SK-N-SH (cell line): ENCODE results near the gene KNDC1. TPM values are rescaled to one million over a fixed set of nuclear protein-coding genes. Genes with fewer than 3 reads are reported as not detected.

Source experiments
- CTCF ChIA-PET: fragments of 300-600, 350-600 bp; formaldehyde crosslinking; extraction: SDS; loops from one replicate; lab custom pipeline; 2021; lab: Yijun Ruan, JAX
- POLR2A ChIA-PET: fragments of 350-600 bp; sonication (Branson Sonifier 250); formaldehyde crosslinking; extraction: SDS; loops from one replicate; lab custom pipeline; 2020; ENCODE audit warnings: antibody characterized with exemption, inconsistent platforms; lab: Yijun Ruan, JAX
- DNase-seq: peaks from one replicate; pipeline ENCODE4 v3.0.0; 2012
- H2AFZ ChIP-seq: fragments of 200-600 bp; sonication (generic); 2 replicates; pipeline ENCODE4 v1.8.1; 2016; ENCODE audit warnings: antibody characterized with exemption, mild to moderate bottlenecking, low read depth
- H3F3A ChIP-seq: fragments of 200-600 bp; sonication (generic); replicated peaks from 2 replicates; pipeline ENCODE3; 2016; ENCODE audit warnings: antibody characterized with exemption, mild to moderate bottlenecking; ENCODE audit not compliant: insufficient read depth
- H3K27ac ChIP-seq, 2 experiments: fragments of 200-500 bp in 1 of 2; fragments of 200-600 bp in 1 of 2; sonication (Bioruptor generic) in 1 of 2; sonication (generic), shearing (Covaris generic) in 1 of 2; 2 replicates each; pipeline versions ENCODE4 v1.5.1 to v1.6.1; 2014 to 2016; ENCODE audit warnings: low read depth in 2 of 2, inconsistent platforms in 1 of 2, low read length in 1 of 2, mild to moderate bottlenecking in 1 of 2, mixed read lengths in 1 of 2
- H3K27me3 ChIP-seq: fragments of 200-600 bp; sonication (generic), shearing (Covaris generic); 2 replicates; pipeline ENCODE4 v1.6.1; 2016; ENCODE audit warnings: mixed run types; ENCODE audit not compliant: insufficient read depth
- H3K36me3 ChIP-seq, 2 experiments: fragments of 200-500 bp in 1 of 2; fragments of 200-600 bp in 1 of 2; sonication (Bioruptor generic) in 1 of 2; sonication (generic) in 1 of 2; replicated peaks in 1 of 2; 2 replicates each; pipeline versions ENCODE3 to v1.5.1; 2014 to 2016; ENCODE audit warnings: low read length in 1 of 2, mild to moderate bottlenecking in 1 of 2; ENCODE audit not compliant: insufficient read depth in 2 of 2, control insufficient read depth in 1 of 2
- H3K4me1 ChIP-seq, 2 experiments: fragments of 200-500 bp in 1 of 2; fragments of 200-600 bp in 1 of 2; sonication (Bioruptor generic) in 1 of 2; sonication (generic), shearing (Covaris generic) in 1 of 2; 2 replicates each; pipeline versions ENCODE4 v1.5.1 to v1.6.1; 2014 to 2016; ENCODE audit warnings: low read depth in 1 of 2, low read length in 1 of 2, mixed run types in 1 of 2; ENCODE audit not compliant: insufficient read depth in 2 of 2, control insufficient read depth in 1 of 2
- H3K4me2 ChIP-seq: fragments of 200-600 bp; sonication (generic), shearing (Covaris generic); 2 replicates; pipeline ENCODE4 v1.6.1; 2017; ENCODE audit warnings: mixed run types
- H3K4me3 ChIP-seq, 2 experiments: fragments of 200-500 bp in 1 of 2; fragments of 200-600 bp in 1 of 2; sonication (Bioruptor generic) in 1 of 2; sonication (generic), shearing (Covaris generic) in 1 of 2; 2 replicates each; pipeline versions ENCODE4 v1.5.1 to v1.8.1; 2014 to 2016; ENCODE audit warnings: low read depth in 2 of 2, inconsistent platforms in 1 of 2, low read length in 1 of 2, mild to moderate bottlenecking in 1 of 2, mixed read lengths in 1 of 2, moderate library complexity in 1 of 2
- H3K79me2 ChIP-seq: fragments of 200-600 bp; sonication (generic); 2 replicates; pipeline ENCODE4 v1.8.1; 2017; ENCODE audit warnings: mild to moderate bottlenecking; ENCODE audit not compliant: insufficient read depth
- H3K9ac ChIP-seq: fragments of 200-600 bp; sonication (generic); 2 replicates; pipeline ENCODE4 v1.6.1; 2017; ENCODE audit warnings: mixed run types
- H3K9me2 ChIP-seq: fragments of 200-600 bp; sonication (generic); 2 replicates; pipeline ENCODE4 v1.6.1; 2017; ENCODE audit warnings: mixed run types
- H3K9me3 ChIP-seq: fragments of 200-600 bp; sonication (generic); 2 replicates; pipeline ENCODE4 v1.6.1; 2017; ENCODE audit warnings: mixed run types, mild to moderate bottlenecking, moderate library complexity
- H4K20me1 ChIP-seq: fragments of 200-600 bp; sonication (generic); 2 replicates; pipeline ENCODE4 v1.6.1; 2017; ENCODE audit warnings: mild to moderate bottlenecking, mixed run types; ENCODE audit not compliant: insufficient read depth
- CHD2 ChIP-seq: fragments of 150-350 bp; IDR thresholded peaks from 2 replicates; pipeline ENCODE4 v1.6.1; 2018; ENCODE audit warnings: low read length; ENCODE audit not compliant: partially characterized antibody
- ELF1 ChIP-seq: IDR thresholded peaks from 2 replicates; pipeline ENCODE4 v1.4.0; 2012
- EZH2phosphoT487 ChIP-seq: fragments of 200-600 bp; sonication (generic); IDR thresholded peaks from 2 replicates; pipeline ENCODE4 v1.6.1; 2017; ENCODE audit warnings: low read depth, mixed run types, mild to moderate bottlenecking, antibody characterized with exemption, moderate library complexity, borderline replicate concordance
- FOSL2 ChIP-seq: IDR thresholded peaks from 2 replicates; pipeline ENCODE4 v1.4.0; 2012; ENCODE audit warnings: low read depth, mild to moderate bottlenecking, moderate library complexity, borderline replicate concordance
- FOXM1 ChIP-seq: IDR thresholded peaks from 2 replicates; pipeline ENCODE4 v1.4.0; 2012; ENCODE audit warnings: low read depth, mild to moderate bottlenecking
- GABPA ChIP-seq: IDR thresholded peaks from 2 replicates; pipeline ENCODE4 v1.4.0; 2012; ENCODE audit warnings: low read depth, mild to moderate bottlenecking
- MEF2A ChIP-seq: IDR thresholded peaks from 2 replicates; pipeline ENCODE4 v1.4.0; 2012; ENCODE audit warnings: low read depth, borderline replicate concordance
- MXI1 ChIP-seq: IDR thresholded peaks from 2 replicates; pipeline ENCODE4 v1.6.1; 2012; ENCODE audit warnings: mild to moderate bottlenecking, low read depth, low read length, improper control_type of control experiment
- POLR2AphosphoS5 ChIP-seq: IDR thresholded peaks from 2 replicates; pipeline ENCODE4 v1.6.1; 2012; ENCODE audit warnings: low read depth, low read length
- RAD21 ChIP-seq: IDR thresholded peaks from 2 replicates; pipeline ENCODE4 v1.6.1; 2012; ENCODE audit warnings: mild to moderate bottlenecking, low read length
- RFX5 ChIP-seq: IDR thresholded peaks from 2 replicates; pipeline ENCODE4 v1.6.1; 2012; ENCODE audit warnings: mild to moderate bottlenecking, improper control_type of control experiment, low read length
- SIN3A ChIP-seq: IDR thresholded peaks from 2 replicates; pipeline ENCODE4 v1.6.1; 2012; ENCODE audit warnings: low read depth, mild to moderate bottlenecking, low read length, moderate library complexity, borderline replicate concordance
- SMC3 ChIP-seq: IDR thresholded peaks from 2 replicates; pipeline ENCODE4 v1.6.1; 2012; ENCODE audit warnings: low read depth, low read length, improper control_type of control experiment
- TCF12 ChIP-seq: IDR thresholded peaks from 2 replicates; pipeline ENCODE4 v1.4.0; 2012
- YY1 ChIP-seq: IDR thresholded peaks from 2 replicates; pipeline ENCODE4 v1.4.0; 2012; ENCODE audit warnings: low read depth, mild to moderate bottlenecking
- WGBS: methylation state at CpG from one replicate; pipeline ENCODE4 v1.1.6; 2017; ENCODE audit warnings: low lambda C conversion rate; 5-methylcytosine and 5-hydroxymethylcytosine counted together
- polyA plus RNA-seq, 3 experiments: library from polyadenylated mRNA; depleted of rRNA; stranded (reverse); fragments of >200 nt; gene quantifications; 2 replicates each; pipeline ENCODE4 v1.2.3, GENCODE V29; 2012
- TF ChIP-seq, protein P1 (sequence below): fragments of 200-600 bp; sonication (generic); IDR thresholded peaks from 2 replicates; pipeline ENCODE4 v1.6.1; 2017; ENCODE audit warnings: antibody characterized with exemption, mild to moderate bottlenecking, moderate library complexity
- TF ChIP-seq, protein P2 (sequence below): fragments of 150-350 bp; IDR thresholded peaks from 2 replicates; pipeline ENCODE4 v1.6.1; 2017; ENCODE audit warnings: antibody characterized with exemption, low read length, low read depth, borderline replicate concordance
- TF ChIP-seq, protein P3 (sequence below): fragments of 150-350 bp; IDR thresholded peaks from 2 replicates; pipeline ENCODE4 v1.6.1; 2016; ENCODE audit warnings: mild to moderate bottlenecking, low read depth, low read length
- TF ChIP-seq, protein P4 (sequence below): IDR thresholded peaks from 2 replicates; pipeline ENCODE4 v1.4.0; 2012; ENCODE audit warnings: low read depth, borderline replicate concordance

The KNDC1 gene
- polyA plus RNA-seq, 1 of the 3 experiments (the other 2 are of a cell fraction) = 1.4 TPM

DNA sequence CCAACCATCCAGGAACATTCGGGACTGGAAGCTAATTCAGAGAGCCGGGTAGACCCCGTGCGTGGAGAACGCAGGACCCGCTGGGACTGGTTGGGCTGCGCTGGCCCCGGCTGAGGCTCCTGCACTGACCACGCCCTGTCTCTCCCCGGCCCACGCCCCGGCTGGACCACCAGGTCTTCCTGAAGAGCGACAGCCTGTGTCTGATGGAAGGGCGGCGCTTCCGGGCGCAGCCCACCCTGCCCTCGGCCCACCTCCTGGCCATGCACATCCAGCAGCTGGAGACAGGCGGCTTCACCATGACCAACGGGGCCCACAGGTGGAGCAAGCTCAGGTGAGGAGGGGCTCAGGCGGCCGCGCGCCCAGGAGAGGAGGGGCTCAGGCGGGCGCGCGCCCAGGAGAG is 59.8 kb downstream of the KNDC1 start:
- TF ChIP-seq, protein P1, sequence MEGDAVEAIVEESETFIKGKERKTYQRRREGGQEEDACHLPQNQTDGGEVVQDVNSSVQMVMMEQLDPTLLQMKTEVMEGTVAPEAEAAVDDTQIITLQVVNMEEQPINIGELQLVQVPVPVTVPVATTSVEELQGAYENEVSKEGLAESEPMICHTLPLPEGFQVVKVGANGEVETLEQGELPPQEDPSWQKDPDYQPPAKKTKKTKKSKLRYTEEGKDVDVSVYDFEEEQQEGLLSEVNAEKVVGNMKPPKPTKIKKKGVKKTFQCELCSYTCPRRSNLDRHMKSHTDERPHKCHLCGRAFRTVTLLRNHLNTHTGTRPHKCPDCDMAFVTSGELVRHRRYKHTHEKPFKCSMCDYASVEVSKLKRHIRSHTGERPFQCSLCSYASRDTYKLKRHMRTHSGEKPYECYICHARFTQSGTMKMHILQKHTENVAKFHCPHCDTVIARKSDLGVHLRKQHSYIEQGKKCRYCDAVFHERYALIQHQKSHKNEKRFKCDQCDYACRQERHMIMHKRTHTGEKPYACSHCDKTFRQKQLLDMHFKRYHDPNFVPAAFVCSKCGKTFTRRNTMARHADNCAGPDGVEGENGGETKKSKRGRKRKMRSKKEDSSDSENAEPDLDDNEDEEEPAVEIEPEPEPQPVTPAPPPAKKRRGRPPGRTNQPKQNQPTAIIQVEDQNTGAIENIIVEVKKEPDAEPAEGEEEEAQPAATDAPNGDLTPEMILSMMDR = no peak
- TF ChIP-seq EZH2phosphoT487 (no peak), RFX5 (no peak), YY1 (no peak), ELF1 (no peak), POLR2AphosphoS5 (no peak), RAD21 (no peak), MEF2A (no peak), GABPA (no peak), MXI1 (no peak), SMC3 (no peak), TCF12 (no peak), SIN3A (no peak), FOSL2 (no peak), FOXM1 (no peak), CHD2 (no peak)
- TF ChIP-seq, protein P2, sequence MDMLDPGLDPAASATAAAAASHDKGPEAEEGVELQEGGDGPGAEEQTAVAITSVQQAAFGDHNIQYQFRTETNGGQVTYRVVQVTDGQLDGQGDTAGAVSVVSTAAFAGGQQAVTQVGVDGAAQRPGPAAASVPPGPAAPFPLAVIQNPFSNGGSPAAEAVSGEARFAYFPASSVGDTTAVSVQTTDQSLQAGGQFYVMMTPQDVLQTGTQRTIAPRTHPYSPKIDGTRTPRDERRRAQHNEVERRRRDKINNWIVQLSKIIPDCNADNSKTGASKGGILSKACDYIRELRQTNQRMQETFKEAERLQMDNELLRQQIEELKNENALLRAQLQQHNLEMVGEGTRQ = no peak
- TF ChIP-seq, protein P3, sequence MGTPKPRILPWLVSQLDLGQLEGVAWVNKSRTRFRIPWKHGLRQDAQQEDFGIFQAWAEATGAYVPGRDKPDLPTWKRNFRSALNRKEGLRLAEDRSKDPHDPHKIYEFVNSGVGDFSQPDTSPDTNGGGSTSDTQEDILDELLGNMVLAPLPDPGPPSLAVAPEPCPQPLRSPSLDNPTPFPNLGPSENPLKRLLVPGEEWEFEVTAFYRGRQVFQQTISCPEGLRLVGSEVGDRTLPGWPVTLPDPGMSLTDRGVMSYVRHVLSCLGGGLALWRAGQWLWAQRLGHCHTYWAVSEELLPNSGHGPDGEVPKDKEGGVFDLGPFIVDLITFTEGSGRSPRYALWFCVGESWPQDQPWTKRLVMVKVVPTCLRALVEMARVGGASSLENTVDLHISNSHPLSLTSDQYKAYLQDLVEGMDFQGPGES = no peak
- TF ChIP-seq, protein P4, sequence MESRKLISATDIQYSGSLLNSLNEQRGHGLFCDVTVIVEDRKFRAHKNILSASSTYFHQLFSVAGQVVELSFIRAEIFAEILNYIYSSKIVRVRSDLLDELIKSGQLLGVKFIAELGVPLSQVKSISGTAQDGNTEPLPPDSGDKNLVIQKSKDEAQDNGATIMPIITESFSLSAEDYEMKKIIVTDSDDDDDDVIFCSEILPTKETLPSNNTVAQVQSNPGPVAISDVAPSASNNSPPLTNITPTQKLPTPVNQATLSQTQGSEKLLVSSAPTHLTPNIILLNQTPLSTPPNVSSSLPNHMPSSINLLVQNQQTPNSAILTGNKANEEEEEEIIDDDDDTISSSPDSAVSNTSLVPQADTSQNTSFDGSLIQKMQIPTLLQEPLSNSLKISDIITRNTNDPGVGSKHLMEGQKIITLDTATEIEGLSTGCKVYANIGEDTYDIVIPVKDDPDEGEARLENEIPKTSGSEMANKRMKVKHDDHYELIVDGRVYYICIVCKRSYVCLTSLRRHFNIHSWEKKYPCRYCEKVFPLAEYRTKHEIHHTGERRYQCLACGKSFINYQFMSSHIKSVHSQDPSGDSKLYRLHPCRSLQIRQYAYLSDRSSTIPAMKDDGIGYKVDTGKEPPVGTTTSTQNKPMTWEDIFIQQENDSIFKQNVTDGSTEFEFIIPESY = no peak
- TF ChIP-seq, all 33 proteins: peak for 0
- Histone ChIP-seq H3K4me1 (no peaks in the 10 kb centered on the region; a peak in 1 of 4 replicates), H3K79me2 (no peaks in the 10 kb centered on the region), H4K20me1 (no peaks in the 10 kb centered on the region), H3K4me2 (no peak overlapping the region), H3K9me2 (no peaks in the 10 kb centered on the region), H3F3A (no peaks in the 10 kb centered on the region), H3K4me3 (no peak overlapping the region), H3K27me3 (peaks cover 51% of the 10 kb centered on the region), H3K9me3 (no peaks in the 10 kb centered on the region), H3K27ac (no peak overlapping the region), H2AFZ (no peak overlapping the region), H3K9ac (no peak overlapping the region), H3K36me3 (no peaks in the 10 kb centered on the region)
- DNase-seq = no peak
- no CpG with 5 or more reads among the region's 28 CpGs for WGBS
- CTCF ChIA-PET = no interaction called here
- POLR2A ChIA-PET = no interaction called here
